HepG2 (cell line): ENCODE measurements around the gene ECHDC1. TPM values are rescaled to one million over a fixed set of nuclear protein-coding genes. Genes with fewer than 3 reads are reported as not detected.

Source experiments
- ARID2 ChIP-seq: sonication (generic); formaldehyde crosslinking; IDR thresholded peaks from 2 replicates; pipeline ENCODE4 v1.8.1; 2022; ENCODE audit warnings: mild to moderate bottlenecking, missing genetic modification reagents, borderline replicate concordance
- ARNT2 ChIP-seq: sonication (generic); formaldehyde crosslinking; IDR thresholded peaks from 2 replicates; pipeline ENCODE4 v1.8.0; 2022; ENCODE audit warnings: mild to moderate bottlenecking, low read depth, missing genetic modification reagents, moderate library complexity
- ASH2L ChIP-seq: fragments of 300-600, 200-600 bp; sonication (generic); IDR thresholded peaks from 2 replicates; pipeline ENCODE4 v1.7.0; 2017; ENCODE audit warnings: low read depth, mild to moderate bottlenecking, moderate library complexity, mixed read lengths, low read length; ENCODE audit not compliant: insufficient read length
- CREB1 ChIP-seq, 2 experiments: fragments of 450-650 bp in 1 of 2; IDR thresholded peaks; 2 replicates each; pipeline ENCODE4 v1.6.1; 2016 to 2017; ENCODE audit warnings: control low read depth in 1 of 2, mild to moderate bottlenecking in 1 of 2, missing compliant biosample characterization in 1 of 2, missing genetic modification characterization in 1 of 2
- ERF ChIP-seq: IDR thresholded peaks from 2 replicates; pipeline ENCODE4 v1.6.1; 2018; ENCODE audit warnings: missing biosample characterization, missing genetic modification reagents
- KAT7 ChIP-seq: IDR thresholded peaks from 2 replicates; pipeline ENCODE4 v1.6.1; 2018; ENCODE audit warnings: borderline replicate concordance, missing compliant biosample characterization
- NCOA2 ChIP-seq: sonication (generic); formaldehyde crosslinking; IDR thresholded peaks from 2 replicates; pipeline ENCODE4 v1.8.0; 2022; ENCODE audit warnings: inconsistent platforms
- NFKB2 ChIP-seq: sonication (generic); formaldehyde crosslinking; IDR thresholded peaks from 2 replicates; pipeline ENCODE4 v1.4.0; 2020; ENCODE audit warnings: missing genetic modification reagents, borderline replicate concordance
- PAX8 ChIP-seq: sonication (generic); formaldehyde crosslinking; IDR thresholded peaks from 2 replicates; pipeline ENCODE4 v1.8.0; 2022; ENCODE audit warnings: mild to moderate bottlenecking, missing genetic modification reagents, borderline replicate concordance
- PITX1 ChIP-seq: sonication (generic); formaldehyde crosslinking; IDR thresholded peaks from 2 replicates; pipeline ENCODE4 v1.5.1; 2020; ENCODE audit warnings: mild to moderate bottlenecking, missing genetic modification reagents
- TEAD2 ChIP-seq: sonication (generic); formaldehyde crosslinking; IDR thresholded peaks from 2 replicates; pipeline ENCODE4 v1.9.0; 2021; ENCODE audit warnings: missing genetic modification reagents
- ZFX ChIP-seq: sonication (generic); formaldehyde crosslinking; IDR thresholded peaks from 2 replicates; pipeline ENCODE4 v1.4.0; 2020; ENCODE audit warnings: mild to moderate bottlenecking, low read depth, missing genetic modification reagents, moderate library complexity
- ZNF343 ChIP-seq: sonication (generic); formaldehyde crosslinking; IDR thresholded peaks from 2 replicates; pipeline ENCODE4 v1.4.0; 2020; ENCODE audit warnings: mild to moderate bottlenecking, missing genetic modification reagents
- ZNF567 ChIP-seq: sonication (generic); formaldehyde crosslinking; IDR thresholded peaks from 2 replicates; pipeline ENCODE4 v1.8.1; 2023; ENCODE audit warnings: mild to moderate bottlenecking, missing genetic modification reagents, borderline replicate concordance
- ZNF737 ChIP-seq: sonication (generic); formaldehyde crosslinking; IDR thresholded peaks from 2 replicates; pipeline ENCODE4 v1.5.0; 2020; ENCODE audit warnings: missing genetic modification reagents, mild to moderate bottlenecking, borderline replicate concordance
- polyA plus RNA-seq, 8 experiments: library from polyadenylated mRNA; depleted of rRNA in 3 of 8; stranded (reverse) in 7 of 8; unstranded in 1 of 8; fragments of >200 nt; fragmentation: Illumina TruSeq in 4 of 8; extraction: Trizol in 4 of 8; gene quantifications; 2 replicates each; pipeline versions ENCODE4 v1.2.1 to v1.2.3, GENCODE V29; 2011 to 2016; ENCODE audit warnings: low read depth in 4 of 8, missing spikeins in 1 of 8, mixed read lengths in 1 of 8; ENCODE audit not compliant: insufficient read depth in 1 of 8
- total RNA-seq, 5 experiments: library from RNA; depleted of rRNA; stranded (reverse); fragments of >200 nt; fragmentation: Illumina TruSeq; extraction: Trizol; gene quantifications; 2 replicates each; pipeline ENCODE4 v1.2.3, GENCODE V29; 2016; ENCODE audit warnings: low read depth in 1 of 5
- TF ChIP-seq, protein P1 (sequence below): sonication (generic); formaldehyde crosslinking; IDR thresholded peaks from 2 replicates; pipeline ENCODE4 v1.8.0; 2023; ENCODE audit warnings: mild to moderate bottlenecking, missing genetic modification reagents
- TF ChIP-seq, protein P2 (sequence below): sonication (generic); formaldehyde crosslinking; IDR thresholded peaks from 2 replicates; pipeline ENCODE4 v1.8.0; 2022; ENCODE audit warnings: missing genetic modification reagents, low read depth, mild to moderate bottlenecking, borderline replicate concordance
- TF ChIP-seq, protein P3 (sequence below): sonication (generic); formaldehyde crosslinking; IDR thresholded peaks from 2 replicates; pipeline ENCODE4 v1.8.0; 2022; ENCODE audit warnings: mild to moderate bottlenecking, missing genetic modification reagents
- TF ChIP-seq, protein P4 (sequence below): sonication (generic); IDR thresholded peaks from 2 replicates; pipeline ENCODE4 v1.6.1; 2016; ENCODE audit warnings: low read depth, borderline replicate concordance
- TF ChIP-seq, protein P5 (sequence below): sonication (generic); formaldehyde crosslinking; IDR thresholded peaks from 2 replicates; pipeline ENCODE4 v1.4.0; 2020; ENCODE audit warnings: low read depth, mild to moderate bottlenecking, missing genetic modification reagents
- TF ChIP-seq, protein P6 (sequence below): sonication (generic); formaldehyde crosslinking; IDR thresholded peaks from 2 replicates; pipeline ENCODE4 v1.4.0; 2020; ENCODE audit warnings: missing genetic modification reagents, borderline replicate concordance

The ECHDC1 gene
- total and polyA plus RNA-seq, 2 of the 13 experiments (the other 11 are each of a cell fraction or from before 2014, with no cell fraction given), result 32.8 to 98.1 TPM

DNA sequence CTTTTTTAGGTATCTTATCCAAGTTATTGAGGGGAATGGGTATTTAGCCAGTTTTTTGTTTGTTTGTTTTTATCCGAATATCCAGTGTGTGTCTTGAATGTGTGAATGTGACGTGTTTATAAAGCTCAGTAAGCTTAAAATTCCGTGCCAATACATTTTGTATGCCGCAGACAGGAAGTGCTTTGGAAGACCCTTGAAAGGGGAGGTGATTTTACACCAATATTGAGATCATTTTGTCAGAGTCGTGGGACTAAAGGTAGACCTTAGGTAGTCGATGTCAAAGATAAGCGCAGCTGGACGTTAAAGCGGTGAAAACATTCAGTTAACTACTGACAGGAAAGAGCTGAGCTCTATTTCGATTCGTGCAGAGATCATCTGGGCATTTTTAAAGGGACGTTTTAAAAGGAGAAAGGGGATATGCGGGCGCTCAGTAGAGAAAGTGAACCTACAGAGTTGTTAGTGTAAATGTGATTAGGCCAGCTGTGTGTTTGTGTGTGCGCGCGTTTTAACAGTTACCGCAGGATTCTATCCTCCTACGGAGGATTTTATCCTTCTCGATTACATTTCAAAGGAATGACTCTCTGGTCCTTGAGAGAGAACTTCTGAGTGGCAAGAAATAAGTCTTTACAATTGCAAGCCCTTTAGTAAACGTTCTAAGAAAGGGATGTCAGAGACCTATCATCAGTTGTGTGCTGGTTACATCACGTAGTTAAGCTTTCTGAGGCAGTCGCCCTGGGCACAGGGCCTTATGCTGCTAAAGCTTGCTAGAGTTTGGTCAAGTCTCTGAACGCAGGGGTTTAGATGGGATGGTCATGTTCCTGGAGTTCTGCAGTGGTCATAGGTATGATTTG, 625 bp upstream of the ECHDC1 start (continued):
- TF ChIP-seq KAT7 (CRISPR knock-in tag), result no peak
- TF ChIP-seq ARID2 (CRISPR knock-in tag), result peak; percentile 11; the same call in 1 of the 2 replicates
- TF ChIP-seq, protein P1, sequence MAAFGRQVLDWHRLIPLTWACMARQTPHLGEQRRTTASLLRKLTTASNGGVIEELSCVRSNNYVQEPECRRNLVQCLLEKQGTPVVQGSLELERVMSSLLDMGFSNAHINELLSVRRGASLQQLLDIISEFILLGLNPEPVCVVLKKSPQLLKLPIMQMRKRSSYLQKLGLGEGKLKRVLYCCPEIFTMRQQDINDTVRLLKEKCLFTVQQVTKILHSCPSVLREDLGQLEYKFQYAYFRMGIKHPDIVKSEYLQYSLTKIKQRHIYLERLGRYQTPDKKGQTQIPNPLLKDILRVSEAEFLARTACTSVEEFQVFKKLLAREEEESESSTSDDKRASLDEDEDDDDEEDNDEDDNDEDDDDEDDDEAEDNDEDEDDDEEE (CRISPR knock-in tag), result no peak; the same call in 1 of the 2 replicates
- TF ChIP-seq, protein P2, sequence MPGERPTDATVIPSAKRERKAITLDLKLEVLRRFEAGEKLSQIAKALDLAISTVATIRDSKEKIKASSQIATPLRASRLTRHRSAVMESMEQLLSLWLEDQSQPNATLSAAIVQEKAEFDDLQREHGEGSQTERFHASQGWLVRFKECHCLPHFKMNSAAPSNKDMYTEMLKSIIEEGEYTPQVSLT, result 0 out of 2 replicates have a peak, but pooled peaks have one; percentile 0
- TF ChIP-seq, protein P3, sequence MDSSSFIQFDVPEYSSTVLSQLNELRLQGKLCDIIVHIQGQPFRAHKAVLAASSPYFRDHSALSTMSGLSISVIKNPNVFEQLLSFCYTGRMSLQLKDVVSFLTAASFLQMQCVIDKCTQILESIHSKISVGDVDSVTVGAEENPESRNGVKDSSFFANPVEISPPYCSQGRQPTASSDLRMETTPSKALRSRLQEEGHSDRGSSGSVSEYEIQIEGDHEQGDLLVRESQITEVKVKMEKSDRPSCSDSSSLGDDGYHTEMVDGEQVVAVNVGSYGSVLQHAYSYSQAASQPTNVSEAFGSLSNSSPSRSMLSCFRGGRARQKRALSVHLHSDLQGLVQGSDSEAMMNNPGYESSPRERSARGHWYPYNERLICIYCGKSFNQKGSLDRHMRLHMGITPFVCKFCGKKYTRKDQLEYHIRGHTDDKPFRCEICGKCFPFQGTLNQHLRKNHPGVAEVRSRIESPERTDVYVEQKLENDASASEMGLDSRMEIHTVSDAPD, result no peak
- TF ChIP-seq, protein P4, sequence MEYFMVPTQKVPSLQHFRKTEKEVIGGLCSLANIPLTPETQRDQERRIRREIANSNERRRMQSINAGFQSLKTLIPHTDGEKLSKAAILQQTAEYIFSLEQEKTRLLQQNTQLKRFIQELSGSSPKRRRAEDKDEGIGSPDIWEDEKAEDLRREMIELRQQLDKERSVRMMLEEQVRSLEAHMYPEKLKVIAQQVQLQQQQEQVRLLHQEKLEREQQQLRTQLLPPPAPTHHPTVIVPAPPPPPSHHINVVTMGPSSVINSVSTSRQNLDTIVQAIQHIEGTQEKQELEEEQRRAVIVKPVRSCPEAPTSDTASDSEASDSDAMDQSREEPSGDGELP, result peak; percentile 33; the same call in 1 of the 2 replicates
- TF ChIP-seq, protein P5, sequence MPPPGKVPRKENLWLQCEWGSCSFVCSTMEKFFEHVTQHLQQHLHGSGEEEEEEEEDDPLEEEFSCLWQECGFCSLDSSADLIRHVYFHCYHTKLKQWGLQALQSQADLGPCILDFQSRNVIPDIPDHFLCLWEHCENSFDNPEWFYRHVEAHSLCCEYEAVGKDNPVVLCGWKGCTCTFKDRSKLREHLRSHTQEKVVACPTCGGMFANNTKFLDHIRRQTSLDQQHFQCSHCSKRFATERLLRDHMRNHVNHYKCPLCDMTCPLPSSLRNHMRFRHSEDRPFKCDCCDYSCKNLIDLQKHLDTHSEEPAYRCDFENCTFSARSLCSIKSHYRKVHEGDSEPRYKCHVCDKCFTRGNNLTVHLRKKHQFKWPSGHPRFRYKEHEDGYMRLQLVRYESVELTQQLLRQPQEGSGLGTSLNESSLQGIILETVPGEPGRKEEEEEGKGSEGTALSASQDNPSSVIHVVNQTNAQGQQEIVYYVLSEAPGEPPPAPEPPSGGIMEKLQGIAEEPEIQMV, result no peak
- peak; percentile 38 for TF ChIP-seq ASH2L
- TF ChIP-seq NFKB2 (CRISPR knock-in tag), result no peak
- TF ChIP-seq ERF (CRISPR knock-in tag), result peak; percentile 0; the same call in 1 of the 2 replicates
- TF ChIP-seq TEAD2 (CRISPR knock-in tag), result no peak
- TF ChIP-seq, protein P6, sequence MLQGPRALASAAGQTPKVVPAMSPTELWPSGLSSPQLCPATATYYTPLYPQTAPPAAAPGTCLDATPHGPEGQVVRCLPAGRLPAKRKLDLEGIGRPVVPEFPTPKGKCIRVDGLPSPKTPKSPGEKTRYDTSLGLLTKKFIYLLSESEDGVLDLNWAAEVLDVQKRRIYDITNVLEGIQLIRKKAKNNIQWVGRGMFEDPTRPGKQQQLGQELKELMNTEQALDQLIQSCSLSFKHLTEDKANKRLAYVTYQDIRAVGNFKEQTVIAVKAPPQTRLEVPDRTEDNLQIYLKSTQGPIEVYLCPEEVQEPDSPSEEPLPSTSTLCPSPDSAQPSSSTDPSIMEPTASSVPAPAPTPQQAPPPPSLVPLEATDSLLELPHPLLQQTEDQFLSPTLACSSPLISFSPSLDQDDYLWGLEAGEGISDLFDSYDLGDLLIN, result no peak
- 0 out of 2 replicates have a peak, but pooled peaks have one; percentile 36 for TF ChIP-seq PAX8 (CRISPR knock-in tag)
- TF ChIP-seq ARNT2 (CRISPR knock-in tag), result peak; percentile 36; the same call in 1 of the 2 replicates
- 0 out of 2 replicates have a peak, but pooled peaks have one; percentile 22 for TF ChIP-seq ZFX
- TF ChIP-seq NCOA2 (CRISPR knock-in tag), result no peak; the same call in 1 of the 2 replicates
- TF ChIP-seq CREB1 (IDR thresholded peaks at IDR 0.05), result peak; percentile 59; the same call in 1 of the 2 replicates
- no peak for TF ChIP-seq CREB1 (CRISPR knock-in tag; IDR thresholded peaks at IDR 0.05)
- no peak for TF ChIP-seq ZNF737 (CRISPR knock-in tag)
- no peak for TF ChIP-seq ZNF567 (CRISPR knock-in tag)
- TF ChIP-seq PITX1 (CRISPR knock-in tag), result no peak
- no peak for TF ChIP-seq ZNF343
